ENCODE measurements around the gene EHD4.

The EHD4 gene

DNA sequence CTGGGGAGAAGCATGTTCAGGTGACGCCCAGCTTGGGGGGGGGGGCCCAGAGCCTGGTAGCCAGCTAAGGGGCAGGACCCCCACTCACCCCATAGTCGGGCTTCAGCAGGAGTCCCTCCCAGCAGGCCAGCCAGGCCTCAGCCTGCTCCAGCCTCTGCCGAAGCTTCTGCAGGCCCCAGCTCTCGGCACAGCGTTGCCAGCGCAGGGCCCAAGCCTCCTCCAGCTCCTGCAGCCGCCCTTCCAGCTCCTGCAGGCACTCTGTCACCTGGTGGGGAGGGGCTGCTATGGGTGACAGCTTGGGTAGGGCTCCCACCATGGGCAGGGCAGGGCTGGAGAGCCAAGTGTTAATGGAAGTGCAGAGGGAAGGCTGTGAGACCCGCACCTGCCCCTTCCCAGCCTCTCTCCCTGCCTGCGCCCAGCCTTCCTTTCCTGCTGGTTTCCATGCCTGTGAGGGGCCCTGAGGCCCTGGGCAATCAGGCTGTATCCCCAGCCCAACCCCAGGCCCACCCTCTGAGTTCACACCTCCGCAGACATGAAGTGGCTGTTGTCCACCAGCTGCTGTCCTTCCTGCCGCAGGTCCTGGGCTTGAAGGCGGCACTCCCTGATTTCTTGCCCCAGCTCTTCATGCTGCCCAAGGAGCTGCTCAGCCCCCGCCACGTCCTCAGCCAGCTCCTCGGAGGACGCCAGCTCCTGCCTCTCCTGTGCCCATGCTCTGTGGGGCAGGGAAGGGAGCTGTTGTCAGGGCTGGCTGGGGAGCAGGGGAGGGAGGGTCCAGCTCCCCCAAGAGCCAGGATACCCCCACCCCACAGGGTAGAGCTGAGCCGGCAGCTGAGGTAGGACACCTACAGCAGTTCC lies 119.4 kb downstream of the EHD4 start:
- no peak for FAIRE-seq

DNA sequence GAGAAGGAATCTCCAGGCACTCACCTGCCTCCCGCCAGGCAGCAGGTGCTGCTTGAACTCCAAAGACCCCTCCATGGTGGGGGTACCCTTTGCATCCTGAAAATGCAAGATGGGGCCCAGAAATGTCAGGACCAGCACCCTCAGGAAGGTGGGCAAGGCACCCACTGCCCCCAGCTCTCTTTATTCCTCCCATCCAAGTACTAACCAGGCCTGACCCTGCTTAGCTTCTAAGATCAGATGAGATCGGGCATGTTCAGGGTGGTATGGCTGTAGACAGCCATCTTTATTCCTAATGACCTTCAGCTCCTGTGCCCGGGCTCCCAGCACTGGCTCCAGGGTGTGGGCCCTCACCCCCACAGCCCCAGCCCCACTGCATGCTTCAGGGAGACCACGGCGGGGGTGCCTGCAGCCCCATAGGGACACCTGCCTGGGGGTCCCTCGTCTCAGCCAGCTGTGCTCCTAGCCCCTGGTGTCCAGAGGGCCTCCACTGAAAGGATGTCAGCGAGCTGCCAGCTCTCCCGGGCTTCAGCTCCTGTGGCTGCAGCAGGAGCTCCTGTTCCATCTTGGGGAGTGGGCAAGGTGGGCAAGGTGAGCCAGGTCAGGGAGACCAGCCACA lies 120.5 kb downstream of the EHD4 start:
- FAIRE-seq = no peak

DNA sequence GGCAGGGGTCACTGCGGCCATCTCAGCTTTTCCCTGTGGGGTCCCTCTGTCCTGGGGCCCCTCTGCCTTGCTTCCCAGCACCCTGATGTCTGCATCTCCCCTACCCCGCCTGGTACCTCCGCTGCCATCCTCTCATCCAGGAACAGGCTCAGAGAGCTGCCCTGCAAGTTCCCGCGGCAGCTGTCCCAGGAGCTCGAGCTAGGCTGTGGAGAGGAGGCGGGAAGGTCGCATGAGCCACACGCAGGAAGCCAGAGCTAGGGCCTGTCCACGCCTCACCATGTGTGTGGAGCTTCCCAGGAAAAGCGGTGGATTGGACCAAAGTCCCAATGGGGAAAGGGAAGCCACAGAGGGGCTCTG lies 121.2 kb downstream of the EHD4 start:
- no peak for FAIRE-seq

DNA sequence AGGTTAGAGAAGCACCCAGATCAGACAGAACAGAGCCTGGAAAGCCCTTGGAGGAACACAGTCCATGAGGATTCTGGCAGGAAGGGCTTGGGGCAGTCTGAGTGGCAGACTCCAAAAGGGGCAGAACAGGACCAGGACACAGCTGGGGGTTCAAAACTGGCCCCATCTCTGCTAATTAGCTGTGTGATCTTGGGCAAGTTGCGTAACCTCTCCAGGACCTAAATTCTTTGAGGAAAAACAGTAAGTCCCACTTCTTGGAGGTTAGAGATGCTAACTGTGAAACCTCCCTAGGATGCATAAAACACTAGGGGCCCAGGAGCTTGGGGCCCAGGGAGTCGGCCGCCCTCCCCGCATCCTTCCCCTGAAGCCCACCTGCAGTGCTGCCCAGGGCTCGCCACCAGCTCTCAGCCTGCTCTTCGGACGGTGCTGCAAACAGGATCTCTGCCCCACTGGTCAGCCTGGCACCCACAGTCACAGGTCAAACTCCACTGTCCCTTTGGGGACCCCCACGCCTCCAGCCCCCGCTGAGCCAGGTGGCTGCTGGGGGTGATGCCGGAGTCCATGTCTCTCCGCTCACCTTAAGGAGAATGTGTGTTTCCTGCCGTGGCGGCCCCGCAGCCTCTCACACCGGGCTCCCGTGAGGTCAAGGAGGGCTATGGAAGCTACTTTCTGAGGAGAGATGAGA lies 121.7 kb downstream of the EHD4 start:
- FAIRE-seq = no peak

DNA sequence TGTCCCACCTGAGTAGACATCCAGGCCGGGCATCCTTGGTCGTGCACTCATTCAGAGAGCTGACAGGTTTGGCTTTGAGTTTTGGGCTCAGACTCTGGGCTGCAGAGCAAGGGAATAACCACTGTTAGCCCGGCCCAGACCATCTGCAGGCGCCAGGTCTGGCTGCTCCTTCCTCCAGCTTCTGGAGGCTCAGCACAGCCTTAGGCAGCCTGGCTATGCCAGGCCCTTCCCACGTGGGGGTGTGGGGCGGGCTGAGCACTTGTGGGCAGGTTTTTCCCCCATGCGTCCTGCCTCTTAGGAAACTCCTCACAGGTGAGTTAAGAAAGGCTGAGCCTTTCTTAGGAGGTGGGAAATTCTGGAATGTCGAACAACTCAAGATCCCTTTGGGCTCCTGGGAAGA lies 122.5 kb downstream of the EHD4 start:
- no peak for FAIRE-seq

DNA sequence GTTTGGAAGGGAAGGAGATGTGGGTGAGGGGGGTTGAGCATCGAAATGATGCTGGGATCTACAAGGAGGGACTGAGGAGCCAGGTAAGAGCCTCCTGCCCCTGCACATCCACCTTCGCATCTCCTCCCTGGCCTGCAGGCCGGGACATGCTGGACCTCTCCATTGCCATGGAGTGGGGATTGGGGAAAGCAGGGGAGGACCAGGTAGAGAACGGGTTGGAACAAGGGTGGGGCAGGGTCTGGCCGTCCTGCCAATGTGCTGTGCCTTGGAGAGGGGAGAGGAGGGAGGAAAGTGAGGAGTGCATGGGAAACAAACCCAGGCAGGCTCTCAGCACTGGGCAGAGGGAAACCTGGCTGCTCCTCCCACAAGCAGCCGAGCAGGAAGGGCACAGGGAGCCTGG lies 123.2 kb downstream of the EHD4 start:
- FAIRE-seq = no peak

DNA sequence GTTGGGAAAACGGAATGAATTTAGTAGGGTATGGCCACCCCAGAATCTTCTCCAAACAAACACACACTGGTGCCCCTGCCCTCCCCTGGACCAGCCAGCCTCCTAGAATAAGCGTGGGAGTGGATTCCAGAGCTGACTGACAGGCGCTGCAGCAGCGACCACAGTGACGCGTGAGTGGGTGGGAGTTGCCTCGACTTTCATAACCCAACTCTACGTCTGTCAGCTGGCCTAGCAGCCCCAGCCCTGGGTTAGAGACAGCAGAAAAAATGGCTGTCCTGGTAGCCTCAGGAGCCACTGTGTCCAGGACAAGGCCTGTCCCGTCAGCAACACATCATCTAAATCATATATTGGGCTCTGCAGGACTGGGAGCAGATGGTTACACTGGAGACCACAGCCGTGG lies 123.7 kb downstream of the EHD4 start:
- FAIRE-seq = no peak

DNA sequence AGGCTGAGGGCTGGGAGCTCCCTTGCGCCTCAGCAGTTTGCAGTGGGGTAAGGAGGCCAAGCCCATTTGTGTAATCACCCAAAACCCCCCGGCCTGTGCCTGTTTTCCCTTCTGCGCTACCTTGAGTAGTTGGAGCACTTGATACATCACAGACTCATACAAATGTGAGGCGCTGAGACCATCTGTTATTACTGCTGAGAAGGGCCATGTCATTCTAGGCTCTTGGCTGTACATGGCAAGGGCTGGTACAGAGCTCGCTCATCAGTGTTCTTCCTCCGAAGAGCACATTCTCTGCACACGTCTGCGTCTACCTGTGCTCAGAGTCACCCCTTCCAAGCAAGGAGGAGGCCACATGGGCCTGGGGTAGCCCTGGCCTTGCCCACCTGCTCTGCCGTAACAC lies 124.4 kb downstream of the EHD4 start:
- no peak for FAIRE-seq

DNA sequence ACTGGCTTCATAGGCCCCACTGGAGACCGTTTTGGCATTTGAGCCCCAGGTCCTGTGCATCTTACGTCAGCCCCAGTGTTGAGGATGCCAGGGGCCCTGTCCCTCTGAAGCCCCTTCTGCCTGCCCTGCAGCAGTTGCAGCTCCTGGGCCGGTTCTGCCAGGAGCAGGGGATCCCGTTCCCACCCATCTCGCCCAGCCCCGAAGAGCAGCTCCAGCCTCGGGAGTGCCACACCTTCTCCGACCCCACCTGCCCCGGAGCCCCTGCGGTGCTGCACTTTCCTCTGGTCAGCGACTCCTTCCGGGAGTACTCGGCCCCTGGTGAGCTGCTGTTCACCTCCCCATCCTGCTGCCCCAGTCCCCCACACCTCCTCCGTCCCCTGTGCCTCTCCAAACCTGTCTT lies 125.2 kb downstream of the EHD4 start:
- no peak for FAIRE-seq
